K562 (cell line): ENCODE measurements around the gene CCDC70. TPM values are rescaled to one million over a fixed set of nuclear protein-coding genes. Genes with fewer than 3 reads are reported as not detected.
A peak's percentile ranks its signal among the peaks of the same experiment; 100 is the strongest.

Source experiments
- ATAC-seq: fragments of 200-7000 bp; cut with Tn5 transposase; 3 replicates; pipeline ENCODE4 v1.9.1; 2020; ENCODE audit warnings: moderate library complexity
- BruUV-seq: library from RNA; stranded (reverse); fragments of 400-500 nt; replicated peaks from 2 replicates; lab custom pipeline; 2021; lab: Mats Ljungman, UMichigan
- CTCF ChIA-PET: fragments of 300-600 bp; formaldehyde crosslinking; extraction: SDS; loops from one replicate; lab custom pipeline; 2021; ENCODE audit warnings: low intra/inter-chr PET ratio; lab: Yijun Ruan, JAX
- POLR2A ChIA-PET: fragments of 300-600, 350-650 bp; sonication (Branson Sonifier 250); formaldehyde crosslinking; extraction: SDS; loops from one replicate; lab custom pipeline; 2021; ENCODE audit warnings: antibody characterized with exemption, inconsistent platforms; lab: Yijun Ruan, JAX
- DNase-seq, 4 experiments: peaks; one replicate each; pipeline versions ENCODE4 v3.0.0 to v3.0.0-alpha.2; 2011 to 2018; ENCODE audit warnings: low spot score in 3 of 4, mixed read lengths in 3 of 4; ENCODE audit errors: extremely low read depth in 1 of 4
- FAIRE-seq: peaks from 2 replicates; lab custom pipeline; 2011; peaks lifted over from hg19 to GRCh38; lab: Jason Lieb, UNC
- H2AFZ ChIP-seq: 2 replicates; pipeline ENCODE4 v1.6.0; 2011; ENCODE audit warnings: low read depth, low read length, control low read depth, inconsistent platforms
- H3K27ac ChIP-seq: fragments of 200-600 bp; 3 replicates; pipeline ENCODE4 v1.8.0; 2011; ENCODE audit warnings: low read depth, mild to moderate bottlenecking, control low read depth, inconsistent platforms, low read length, moderate library complexity, mixed read lengths; ENCODE audit errors: extremely low read depth
- H3K27me3 ChIP-seq, 2 experiments: fragments of 300-600 bp in 1 of 2; 2 replicates in 1 of 2; 3 replicates in 1 of 2; pipeline versions ENCODE4 v1.6.0 to v1.8.0; 2011; ENCODE audit warnings: inconsistent platforms in 2 of 2, low read length in 2 of 2, mild to moderate bottlenecking in 1 of 2, mixed read lengths in 1 of 2, moderate library complexity in 1 of 2; ENCODE audit not compliant: control insufficient read depth in 2 of 2, insufficient read depth in 2 of 2
- H3K36me3 ChIP-seq: fragments of 300-600 bp; 3 replicates; pipeline ENCODE4 v1.8.0; 2011; ENCODE audit warnings: mild to moderate bottlenecking, low read length, inconsistent platforms; ENCODE audit not compliant: control insufficient read depth, insufficient read depth
- H3K4me1 ChIP-seq, 2 experiments: fragments of 200-600 bp in 1 of 2; replicated peaks in 1 of 2; 2 replicates in 1 of 2; 3 replicates in 1 of 2; pipeline versions ENCODE4 v1.5.1 to v1.8.0; 2011; ENCODE audit warnings: inconsistent platforms in 2 of 2, low read length in 2 of 2, mild to moderate bottlenecking in 1 of 2, mixed read lengths in 1 of 2, moderate library complexity in 1 of 2; ENCODE audit not compliant: control insufficient read depth in 2 of 2, insufficient read depth in 2 of 2
- H3K4me2 ChIP-seq: 2 replicates; pipeline ENCODE4 v1.6.1; 2011; ENCODE audit warnings: low read length, control low read depth, inconsistent platforms, mixed read lengths; ENCODE audit not compliant: insufficient read depth
- H3K4me3 ChIP-seq: fragments of 200-600 bp; sonication (generic), shearing (Covaris generic); 2 replicates; pipeline ENCODE4 v1.5.1; 2016; ENCODE audit warnings: control low read depth, inconsistent platforms
- H3K79me2 ChIP-seq: fragments of 200-600 bp; 3 replicates; pipeline ENCODE4 v1.8.0; 2011; ENCODE audit warnings: low read length, inconsistent platforms; ENCODE audit not compliant: control insufficient read depth, insufficient read depth
- H3K9ac ChIP-seq, 2 experiments: 2 replicates each; pipeline versions ENCODE4 v1.6.0 to v1.6.1; 2011; ENCODE audit warnings: low read depth in 2 of 2, low read length in 2 of 2, control low read depth in 1 of 2, inconsistent platforms in 1 of 2, mild to moderate bottlenecking in 1 of 2, mixed read lengths in 1 of 2; ENCODE audit not compliant: insufficient read depth in 1 of 2
- H3K9me1 ChIP-seq: one replicate; pipeline ENCODE4 v1.6.0; 2011; ENCODE audit warnings: inconsistent platforms, mild to moderate bottlenecking, low read length, moderate library complexity; ENCODE audit not compliant: control insufficient read depth, insufficient read depth
- H3K9me3 ChIP-seq: replicated peaks from 2 replicates; pipeline ENCODE4 v1.5.1; 2011; ENCODE audit warnings: low read depth, low read length, inconsistent platforms; ENCODE audit not compliant: control insufficient read depth, insufficient read depth
- H4K20me1 ChIP-seq: replicated peaks from 2 replicates; pipeline ENCODE4 v1.6.1; 2011; ENCODE audit warnings: low read length, inconsistent platforms, mixed read lengths; ENCODE audit not compliant: control insufficient read depth, insufficient read depth
- CTCF ChIP-seq, 3 experiments: IDR thresholded peaks in 2 of 3; conservative IDR thresholded peaks in 1 of 3; 2 replicates each; pipeline ENCODE4 v1.5.1; 2011 to 2012; ENCODE audit warnings: low read length in 3 of 3, mild to moderate bottlenecking in 3 of 3, control low read depth in 2 of 3, improper control_type of control experiment in 1 of 3, inconsistent platforms in 1 of 3, low read depth in 1 of 3, mixed read lengths in 1 of 3, moderate library complexity in 1 of 3; ENCODE audit not compliant: insufficient read depth in 2 of 3
- CTCFL ChIP-seq: IDR thresholded peaks from 2 replicates; pipeline ENCODE4 v1.6.1; 2011; ENCODE audit warnings: borderline replicate concordance, low read depth, mild to moderate bottlenecking, moderate library complexity, low read length; ENCODE audit not compliant: insufficient read depth, poor library complexity, severe bottlenecking
- ERF ChIP-seq: fragments of 450-650 bp; formaldehyde crosslinking; IDR thresholded peaks from 2 replicates; pipeline ENCODE4 v1.4.0; 2020; ENCODE audit warnings: mild to moderate bottlenecking, mixed read lengths
- FOXA1 ChIP-seq: fragments of 450-650 bp; IDR thresholded peaks from 2 replicates; pipeline ENCODE4 v1.6.1; 2016; ENCODE audit warnings: mild to moderate bottlenecking, borderline replicate concordance
- JUN ChIP-seq, 2 experiments: sonication (generic) in 1 of 2; formaldehyde crosslinking in 1 of 2; IDR thresholded peaks; 2 replicates each; pipeline versions ENCODE4 v1.6.1 to v1.8.0; 2012 to 2022; ENCODE audit warnings: borderline replicate concordance in 2 of 2, mild to moderate bottlenecking in 2 of 2, improper control_type of control experiment in 1 of 2, low read depth in 1 of 2, low read length in 1 of 2, missing genetic modification reagents in 1 of 2
- KDM4B ChIP-seq, 2 experiments: fragments of 450-650 bp in 1 of 2; sonication (generic) in 1 of 2; IDR thresholded peaks; 2 replicates each; pipeline ENCODE4 v1.6.1; 2016 to 2017; ENCODE audit warnings: borderline replicate concordance in 2 of 2, antibody characterized with exemption in 1 of 2, low read depth in 1 of 2, mild to moderate bottlenecking in 1 of 2
- POLR2AphosphoS5 ChIP-seq: IDR thresholded peaks from 2 replicates; pipeline ENCODE4 v1.6.1; 2011; ENCODE audit warnings: mild to moderate bottlenecking, low read depth, low read length, moderate library complexity; ENCODE audit not compliant: control insufficient read depth, insufficient read depth
- RAD21 ChIP-seq, 2 experiments: fragments of 250-450 bp in 1 of 2; fragments of 450-650 bp in 1 of 2; sonication (Bioruptor Pico) in 1 of 2; formaldehyde crosslinking in 1 of 2; IDR thresholded peaks in 1 of 2; conservative IDR thresholded peaks in 1 of 2; 2 replicates each; pipeline versions ENCODE4 v1.4.0 to v1.8.0; 2020 to 2022; ENCODE audit warnings: mild to moderate bottlenecking in 2 of 2, moderate library complexity in 1 of 2
- WGBS: fragments of 100-300 bp; shearing (Covaris generic); methylation state at CpG from one replicate; pipeline ENCODE4 v1.1.6; 2016; ENCODE audit warnings: low coverage, mixed read lengths; ENCODE audit not compliant: insufficient coverage; ENCODE audit errors: missing lambda C conversion rate; 5-methylcytosine and 5-hydroxymethylcytosine counted together
- in situ Hi-C: fragments of 300-500 bp; cut with MboI; formaldehyde crosslinking; loops from 4 replicates; pipeline ENCODE4 v1.15.0; 2018; ENCODE audit warnings: inconsistent platforms, mixed read lengths
- intact Hi-C: fragments of 100-400 bp; cut with micrococcal nuclease; formaldehyde crosslinking; loops from 2 replicates; pipeline ENCODE4 v1.14.2; 2022
- polyA plus RNA-seq, 8 experiments: library from polyadenylated mRNA; depleted of rRNA in 4 of 8; stranded (reverse) in 5 of 8; unstranded in 3 of 8; fragments of >200 nt; fragmentation: Nextera tagmentation in 2 of 8; fragmentation: Illumina TruSeq in 1 of 8; extraction: Ambion mirVana in 2 of 8; extraction: Trizol in 1 of 8; gene quantifications; 2 replicates each; pipeline versions ENCODE4 v1.2.1 to v1.2.3, GENCODE V29; 2011 to 2014; ENCODE audit warnings: inconsistent platforms in 1 of 8, missing spikeins in 1 of 8
- total RNA-seq, 7 experiments: library from RNA; depleted of rRNA in 6 of 7; stranded (reverse); fragments of >200 nt in 6 of 7; fragmentation: Illumina TruSeq in 2 of 7; extraction: Trizol in 2 of 7; gene quantifications; 2 replicates each; pipeline versions ENCODE4 v1.2.1 to v1.2.3, GENCODE V29; 2011 to 2021; ENCODE audit warnings: low replicate concordance in 1 of 7
- TF ChIP-seq, protein P1 (sequence below): fragments of 250-450 bp; sonication (Bioruptor Pico); IDR thresholded peaks from 2 replicates; pipeline ENCODE4 v1.9.0; 2021; ENCODE audit warnings: mild to moderate bottlenecking, inconsistent platforms

The CCDC70 gene
- total and polyA plus RNA-seq, 9 of the 15 experiments (the other 6 are each of a cell fraction or from before 2014, with no cell fraction given), result not detected

DNA sequence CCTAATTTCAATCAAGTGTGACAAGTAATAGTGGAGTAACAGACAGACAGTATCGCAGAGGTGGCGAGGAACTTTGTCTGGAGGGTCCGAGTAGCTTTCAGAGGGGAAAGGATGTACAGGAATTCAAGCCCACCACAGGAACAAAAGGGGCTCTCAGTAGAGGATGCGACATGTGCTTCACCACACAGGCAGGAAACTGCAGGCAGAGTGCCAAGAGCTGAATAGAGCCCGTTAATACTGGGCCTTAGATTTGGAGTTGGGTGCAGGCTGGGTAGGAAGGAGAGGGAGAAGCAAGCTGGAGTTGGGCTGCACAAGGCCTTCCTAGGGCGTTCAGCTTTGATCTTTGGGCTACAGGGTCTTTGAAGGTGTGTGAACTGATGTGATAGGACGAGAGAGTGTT is 1.2 kb downstream of the CCDC70 start (continued):
- TF ChIP-seq CTCFL (no peak), ERF (CRISPR knock-in tag) (no peak), KDM4B (IDR thresholded peaks at IDR 0.05; ENCODE audit: borderline replicate concordance in 2 of 2, low read depth in 1 of 2) (no peak)
- TF ChIP-seq, protein P1, sequence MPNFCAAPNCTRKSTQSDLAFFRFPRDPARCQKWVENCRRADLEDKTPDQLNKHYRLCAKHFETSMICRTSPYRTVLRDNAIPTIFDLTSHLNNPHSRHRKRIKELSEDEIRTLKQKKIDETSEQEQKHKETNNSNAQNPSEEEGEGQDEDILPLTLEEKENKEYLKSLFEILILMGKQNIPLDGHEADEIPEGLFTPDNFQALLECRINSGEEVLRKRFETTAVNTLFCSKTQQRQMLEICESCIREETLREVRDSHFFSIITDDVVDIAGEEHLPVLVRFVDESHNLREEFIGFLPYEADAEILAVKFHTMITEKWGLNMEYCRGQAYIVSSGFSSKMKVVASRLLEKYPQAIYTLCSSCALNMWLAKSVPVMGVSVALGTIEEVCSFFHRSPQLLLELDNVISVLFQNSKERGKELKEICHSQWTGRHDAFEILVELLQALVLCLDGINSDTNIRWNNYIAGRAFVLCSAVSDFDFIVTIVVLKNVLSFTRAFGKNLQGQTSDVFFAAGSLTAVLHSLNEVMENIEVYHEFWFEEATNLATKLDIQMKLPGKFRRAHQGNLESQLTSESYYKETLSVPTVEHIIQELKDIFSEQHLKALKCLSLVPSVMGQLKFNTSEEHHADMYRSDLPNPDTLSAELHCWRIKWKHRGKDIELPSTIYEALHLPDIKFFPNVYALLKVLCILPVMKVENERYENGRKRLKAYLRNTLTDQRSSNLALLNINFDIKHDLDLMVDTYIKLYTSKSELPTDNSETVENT (CRISPR knock-in tag), result no peak

GRCh38 chr13:51865838-51866237 is 4.1 kb downstream of the CCDC70 start:
- Histone ChIP-seq H3K4me1 (no peaks in the 10 kb centered on the region; a peak in 1 of 5 replicates), H3K4me3 (no peak overlapping the region), H3K9me3 (no peaks in the 10 kb centered on the region), H2AFZ (no peak overlapping the region), H3K36me3 (no peaks in the 10 kb centered on the region), H3K27ac (no peak overlapping the region), H3K79me2 (no peaks in the 10 kb centered on the region), H3K9me1 (no peaks in the 10 kb centered on the region), H3K27me3 (no peaks in the 10 kb centered on the region), H4K20me1 (no peaks in the 10 kb centered on the region), H3K9ac (no peak overlapping the region), H3K4me2 (no peak overlapping the region)
- FAIRE-seq (no peak), ATAC-seq (peak; percentile 79), DNase-seq (peak in 1 of 4 experiments; percentile 8)
- WGBS, result 54% methylated on average over 4 of the region's 7 CpGs
- CTCF ChIA-PET, result no interaction called here
- in situ Hi-C loops, result no loop called here
- BruUV-seq, result no TSS peak
- POLR2A ChIA-PET, result no interaction called here
- intact Hi-C loops, result no loop called here
- TF ChIP-seq POLR2AphosphoS5 (no peak), FOXA1 (no peak), RAD21 (CRISPR knock-in tag; conservative IDR thresholded peaks at IDR 0.05 in 1 of 2, IDR thresholded peaks at IDR 0.05 in 1 of 2) (peak in 1 of 2 experiments; percentile 31; a peak in 2 of 4 replicates), CTCF (IDR thresholded peaks at IDR 0.05 in 2 of 3, conservative IDR thresholded peaks at IDR 0.05 in 1 of 3; ENCODE audit: insufficient read depth in 2 of 3, low read depth in 1 of 3, low read length in 3 of 3) (peak in 1 of 3 experiments; percentile 29; a peak in 2 of 6 replicates), JUN (IDR thresholded peaks at IDR 0.05; ENCODE audit: borderline replicate concordance, low read depth, low read length) (no peak), JUN (CRISPR knock-in tag; IDR thresholded peaks at IDR 0.05; ENCODE audit: borderline replicate concordance) (no peak)
